Measurements from ENCODE around the gene APLNR. TPM values are rescaled to one million over a fixed set of nuclear protein-coding genes. Genes with fewer than 3 reads are reported as not detected.

Gene APLNR
- total and polyA plus RNA-seq, 2 of the 8 experiments (the other 6 are each of a cell fraction or from before 2014, with no cell fraction given) = 0.80 TPM; not detected in 1

DNA sequence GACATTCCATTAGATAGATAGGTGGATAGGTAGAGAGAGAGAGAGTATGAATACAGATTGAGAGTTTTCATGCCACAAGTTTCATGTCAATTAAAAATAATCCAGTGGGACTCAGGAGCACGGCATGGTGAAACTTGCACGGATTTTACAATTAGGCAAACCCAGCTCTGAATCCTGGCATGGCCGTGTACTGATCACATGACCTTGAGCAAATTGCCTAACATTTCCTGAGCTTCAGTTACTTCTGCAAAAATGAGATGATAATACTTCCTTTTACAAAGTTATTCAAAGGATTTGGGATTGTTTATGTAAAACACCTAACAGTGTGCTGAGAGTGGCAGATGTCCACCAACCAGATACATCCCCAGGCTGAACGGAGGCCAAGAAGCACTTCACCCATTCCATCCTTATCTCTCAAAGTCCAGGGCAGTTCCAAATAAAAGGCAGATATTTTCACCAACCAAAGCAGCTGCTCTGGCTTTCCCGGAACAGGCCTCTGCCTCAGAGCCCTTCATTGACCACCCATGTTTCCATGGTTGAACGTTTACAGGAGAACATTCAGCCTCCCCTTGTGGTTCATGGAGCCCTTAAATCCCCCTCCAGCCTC lies 17.9 kb downstream of the APLNR start (continued):
- TF ChIP-seq EZH2 (IDR thresholded peaks at IDR 0.05; ENCODE audit: low read depth, low read length, severe bottlenecking) (no peak), EP300 (IDR thresholded peaks at IDR 0.05; ENCODE audit: borderline replicate concordance in 1 of 2, low read depth in 2 of 2, low read length in 2 of 2) (no peak), ZNF274 (IDR thresholded peaks at IDR 0.05; ENCODE audit: borderline replicate concordance, extremely low read depth, low read length) (no peak), CBX8 (IDR thresholded peaks at IDR 0.05; ENCODE audit: borderline replicate concordance, low read depth, low read length) (no peak)
